Mesodermal cell (in vitro differentiated cells): Measurements from ENCODE around the gene LEUTX.
"Not testable (repeated sequence)": the region's sequence is repeated elsewhere in the genome, so short reads cannot be mapped to it uniquely, and the experiment has no call there.

Source experiments
- H3K27ac ChIP-seq: 2 replicates; pipeline ENCODE4 v1.7.0; 2013; ENCODE audit warnings: mild to moderate bottlenecking, low read depth, low read length, moderate library complexity; ENCODE audit not compliant: severe bottlenecking
- H3K36me3 ChIP-seq: 2 replicates; pipeline ENCODE4 v1.7.1; 2013; ENCODE audit warnings: mild to moderate bottlenecking, low read length, moderate library complexity; ENCODE audit not compliant: control insufficient read depth, insufficient read depth
- H3K4me1 ChIP-seq: one replicate; pipeline ENCODE4 v1.7.1; 2013; ENCODE audit warnings: mild to moderate bottlenecking, low read length; ENCODE audit not compliant: insufficient read depth, control insufficient read depth, poor library complexity, severe bottlenecking
- H3K4me3 ChIP-seq: 2 replicates; pipeline ENCODE4 v1.7.0; 2013; ENCODE audit warnings: low read length, control low read depth, mild to moderate bottlenecking; ENCODE audit not compliant: insufficient read depth, poor library complexity, severe bottlenecking; ENCODE audit errors: extremely low read depth
- H3K9me3 ChIP-seq: 2 replicates; pipeline ENCODE4 v1.7.1; 2013; ENCODE audit warnings: mild to moderate bottlenecking, low read length, moderate library complexity; ENCODE audit not compliant: control insufficient read depth
- WGBS, 2 experiments: methylation state at CpG; one replicate each; pipeline ENCODE4 v1.1.5; 2013; ENCODE audit warnings: missing lambda C conversion rate in 2 of 2; ENCODE audit not compliant: insufficient coverage in 2 of 2; 5-methylcytosine and 5-hydroxymethylcytosine counted together

The LEUTX gene

GRCh38 chr19:39746836-39747529 lies 31.7 kb upstream of the LEUTX start:
- Histone ChIP-seq H3K4me1 (no peaks in the 10 kb centered on the region), H3K9me3 (no peaks in the 10 kb centered on the region), H3K36me3 (no peaks in the 10 kb centered on the region), H3K4me3 (no peak overlapping the region), H3K27ac (no peak overlapping the region)
- WGBS, 2 experiments = 61 to 69% methylated on average over 2 to 3 of the region's 4 CpGs

- Histone ChIP-seq H3K4me3 (no peak overlapping the region), H3K9me3 (no peaks in the 10 kb centered on the region), H3K4me1 (no peaks in the 10 kb centered on the region), H3K27ac (no peak overlapping the region), H3K36me3 (no peaks in the 10 kb centered on the region)
- WGBS, 2 experiments = 86 to 87% methylated on average over 5 of the region's 5 CpGs
Observed at GRCh38 chr19:39749981-39750380, 28.7 kb upstream of the LEUTX start.

- no peak overlapping the region for H3K4me3 ChIP-seq
- no peak overlapping the region for H3K27ac ChIP-seq
- no peaks in the 10 kb centered on the region for H3K4me1 ChIP-seq
- H3K9me3 ChIP-seq = no peaks in the 10 kb centered on the region
- no peaks in the 10 kb centered on the region for H3K36me3 ChIP-seq
Observed at GRCh38 chr19:39752390-39752789, 26.3 kb upstream of the LEUTX start.

GRCh38 chr19:39752795-39753194 lies 25.9 kb upstream of the LEUTX start:
- H3K27ac ChIP-seq = no peak overlapping the region

GRCh38 chr19:39754544-39754943 lies 24.1 kb upstream of the LEUTX start:
- no peak overlapping the region for H3K4me3 ChIP-seq
- no peaks in the 10 kb centered on the region for H3K36me3 ChIP-seq
- WGBS, 2 experiments = no CpG with 5 or more reads among the region's 2 CpGs
- no peaks in the 10 kb centered on the region for H3K9me3 ChIP-seq
- H3K27ac ChIP-seq = no peak overlapping the region
- no peaks in the 10 kb centered on the region for H3K4me1 ChIP-seq

More at GRCh38 chr19:39752795-39753194, 25.9 kb upstream of the LEUTX start:
- Histone ChIP-seq H3K9me3 (no peaks in the 10 kb centered on the region), H3K4me1 (no peaks in the 10 kb centered on the region), H3K36me3 (no peaks in the 10 kb centered on the region), H3K4me3 (no peak overlapping the region)

GRCh38 chr19:39754971-39755370 lies 23.7 kb upstream of the LEUTX start:
- Histone ChIP-seq H3K9me3 (no peaks in the 10 kb centered on the region), H3K4me3 (no peak overlapping the region), H3K36me3 (no peaks in the 10 kb centered on the region), H3K27ac (no peak overlapping the region), H3K4me1 (no peaks in the 10 kb centered on the region)
- WGBS, 2 experiments = 62 to 70% methylated on average over 3 of the region's 3 CpGs

- Histone ChIP-seq H3K4me3 (no peak overlapping the region), H3K27ac (no peak overlapping the region), H3K4me1 (no peaks in the 10 kb centered on the region), H3K36me3 (no peaks in the 10 kb centered on the region), H3K9me3 (no peaks in the 10 kb centered on the region)
- 75 to 93% methylated on average over 1 to 2 of the region's 4 CpGs for WGBS, 2 experiments
Observed at GRCh38 chr19:39759457-39760184, 19.0 kb upstream of the LEUTX start.

- H3K4me1 ChIP-seq = not testable (repeated sequence)
- WGBS, 2 experiments = 100% methylated on average over 1 of the region's 1 CpG; no CpG with 5 or more reads in 1 of the 2 experiments
Observed at GRCh38 chr19:39761851-39762250, 16.8 kb upstream of the LEUTX start.

GRCh38 chr19:39765091-39766076 lies 13.3 kb upstream of the LEUTX start:
- 25 to 48% methylated on average over 4 to 5 of the region's 16 CpGs for WGBS, 2 experiments

More at GRCh38 chr19:39761851-39762250, 16.8 kb upstream of the LEUTX start:
- H3K36me3 ChIP-seq, H3K27ac ChIP-seq, H3K9me3 ChIP-seq, H3K4me3 ChIP-seq: not testable (repeated sequence)

GRCh38 chr19:39768334-39768733 lies 10.3 kb upstream of the LEUTX start:
- Histone ChIP-seq H3K4me1 (no peaks in the 10 kb centered on the region), H3K4me3 (no peak overlapping the region), H3K27ac (no peak overlapping the region), H3K36me3 (no peaks in the 10 kb centered on the region), H3K9me3 (no peaks in the 10 kb centered on the region)
- 81 to 87% methylated on average over 8 of the region's 8 CpGs for WGBS, 2 experiments

More at GRCh38 chr19:39765091-39766076, 13.3 kb upstream of the LEUTX start:
- no peak overlapping the region for H3K27ac ChIP-seq
- H3K4me1 ChIP-seq = no peaks in the 10 kb centered on the region
- H3K9me3 ChIP-seq = no peaks in the 10 kb centered on the region
- no peaks in the 10 kb centered on the region for H3K36me3 ChIP-seq
- no peak overlapping the region for H3K4me3 ChIP-seq
